ENCODE results near the gene SPAG8.
A peak's percentile ranks its signal among the peaks of the same experiment; 100 is the strongest.

Gene SPAG8

GRCh38 chr9:35810122-35810521 is 1.9 kb downstream of the SPAG8 start:
- DNase-seq (ENCODE audit: low read depth), result no peak

GRCh38 chr9:35808433-35808832 is 3.6 kb downstream of the SPAG8 start:
- no peak for DNase-seq (ENCODE audit: low read depth)

GRCh38 chr9:35806101-35806500 is 6.0 kb downstream of the SPAG8 start:
- DNase-seq (ENCODE audit: low read depth), result no peak

GRCh38 chr9:35801328-35802128 is 10.5 kb downstream of the SPAG8 start:
- no peak for DNase-seq (ENCODE audit: low read depth)

GRCh38 chr9:35800530-35800929 is 11.5 kb downstream of the SPAG8 start:
- DNase-seq (ENCODE audit: low read depth), result no peak

DNA sequence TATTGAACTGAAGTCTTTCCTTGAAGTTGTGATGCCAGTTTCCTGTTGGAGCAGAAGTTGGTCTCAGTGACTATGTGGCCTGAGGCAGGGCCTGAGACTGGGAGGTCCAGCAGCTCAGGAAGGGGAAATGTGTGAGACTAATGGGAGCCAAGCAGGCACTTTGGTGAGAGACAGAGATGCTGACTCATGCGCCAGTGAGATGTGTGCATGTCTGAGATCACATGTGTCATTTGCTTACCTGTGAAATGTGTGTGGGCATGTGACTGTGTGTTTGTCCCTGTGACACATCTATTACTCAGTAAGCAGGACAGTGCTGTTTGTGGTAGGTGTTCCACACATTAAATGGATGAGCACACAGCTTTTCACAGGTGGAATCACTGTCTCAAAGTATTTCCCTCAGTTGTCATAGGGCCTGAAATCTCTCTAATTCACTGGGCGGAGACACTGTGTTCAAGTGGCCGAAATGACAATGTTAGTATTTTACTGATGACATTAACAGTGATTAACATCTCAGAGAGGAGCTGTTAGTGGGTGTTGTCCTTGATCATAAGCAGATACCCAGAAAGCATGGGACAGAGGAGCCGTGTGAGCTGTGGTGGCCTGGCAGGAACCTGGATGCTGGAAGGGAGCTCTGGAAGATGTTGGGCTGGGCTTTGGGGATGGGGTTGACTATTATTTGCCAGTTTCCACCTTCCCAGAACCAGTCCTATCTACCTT is 13.2 kb downstream of the SPAG8 start:
- DNase-seq (ENCODE audit: low read depth), result no peak

GRCh38 chr9:35797311-35798109 is 14.6 kb downstream of the SPAG8 start:
- no peak for DNase-seq (ENCODE audit: low read depth)

GRCh38 chr9:35795695-35796094 is 16.4 kb downstream of the SPAG8 start:
- DNase-seq (ENCODE audit: low read depth), result no peak

- DNase-seq (ENCODE audit: low read depth), result no peak
Observed at GRCh38 chr9:35793461-35793860, 18.6 kb downstream of the SPAG8 start.

DNA sequence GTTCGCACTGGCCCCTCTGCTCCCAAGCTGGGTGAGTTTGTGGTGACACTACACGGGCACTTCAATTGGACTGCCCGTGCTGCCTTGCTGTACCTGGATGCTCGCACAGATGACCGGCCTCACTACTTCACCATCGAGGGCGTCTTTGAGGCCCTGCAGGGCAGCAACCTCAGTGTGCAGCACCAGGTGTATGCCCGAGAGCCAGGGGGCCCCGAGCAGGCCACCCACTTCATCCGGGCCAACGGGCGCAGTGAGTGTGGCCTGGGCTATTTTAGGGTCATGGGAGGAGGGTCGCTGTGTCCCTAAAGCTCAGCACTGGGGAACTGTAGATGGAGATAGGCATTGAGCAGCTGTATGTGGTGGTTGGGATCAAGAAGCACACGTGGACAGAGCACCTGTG is 19.2 kb downstream of the SPAG8 start:
- no peak for DNase-seq (ENCODE audit: low read depth)

GRCh38 chr9:35792024-35792813 is 19.8 kb downstream of the SPAG8 start:
- DNase-seq (ENCODE audit: low read depth), result no peak

GRCh38 chr9:35791297-35791921 is 20.7 kb downstream of the SPAG8 start, which contains the start of gene NPR2:
NPR2 (plus strand) TSS chr9:35791591; CDS start chr9:35792409, 818 bp downstream.
- no peak for DNase-seq (ENCODE audit: low read depth)

GRCh38 chr9:35790385-35791296 is 21.4 kb downstream of the SPAG8 start:
- peak; percentile 25 for DNase-seq (ENCODE audit: low read depth)

DNA sequence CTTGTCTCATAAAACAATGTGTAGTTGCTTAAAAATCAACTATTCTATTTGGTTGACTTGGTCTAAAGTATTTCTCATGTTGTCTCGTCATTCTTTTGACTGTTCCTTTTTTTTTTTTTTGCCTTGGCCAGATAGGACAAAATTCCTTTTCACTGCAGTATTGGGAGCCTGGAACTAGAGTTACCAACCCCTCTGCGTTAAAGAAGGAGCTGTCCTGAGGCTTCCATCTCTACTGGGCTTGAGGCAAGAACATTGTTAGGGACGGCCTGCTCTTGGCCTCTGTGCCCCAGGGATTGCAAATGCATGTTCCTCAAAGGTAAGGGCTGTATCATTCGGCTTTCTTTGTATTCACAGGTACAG is 22.1 kb downstream of the SPAG8 start:
- DNase-seq (ENCODE audit: low read depth), result no peak

DNA sequence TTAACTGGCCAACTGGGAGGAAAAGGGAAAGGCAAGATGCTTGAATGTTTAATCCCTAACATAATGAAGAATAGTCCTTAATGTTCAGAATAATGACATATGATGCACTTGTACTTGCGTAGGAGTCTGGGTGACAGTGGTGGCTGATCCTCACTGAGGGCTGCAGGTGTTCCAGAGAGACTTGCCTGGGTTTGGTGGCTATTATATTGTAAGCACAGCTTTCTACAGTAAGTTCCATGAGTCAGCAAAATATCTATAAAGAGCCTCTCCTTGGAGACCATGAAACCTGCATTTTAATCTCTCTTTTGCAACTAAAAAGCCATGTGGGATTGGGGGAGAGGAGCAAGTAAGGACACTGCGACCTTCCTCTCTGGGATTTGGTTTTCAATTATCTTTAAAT is 22.5 kb downstream of the SPAG8 start:
- no peak for DNase-seq (ENCODE audit: low read depth)

DNA sequence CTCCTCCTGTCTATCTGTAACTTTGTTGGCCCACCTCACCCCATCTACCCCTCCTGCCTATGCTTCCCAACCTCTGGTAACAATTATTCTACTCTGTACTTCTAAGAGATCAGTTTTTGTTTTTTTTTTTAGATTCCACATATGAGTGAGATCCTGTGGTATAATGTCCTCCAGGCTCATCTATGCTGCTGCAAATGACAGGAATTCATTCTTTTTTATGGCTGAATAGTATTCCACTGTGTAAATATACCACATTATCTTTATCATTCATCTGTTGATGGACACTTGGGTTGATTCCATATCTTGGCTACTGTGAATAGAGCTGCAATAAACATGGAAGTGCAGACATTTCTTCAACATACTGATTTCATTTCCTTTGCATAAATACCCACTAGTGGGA is 28.6 kb downstream of the SPAG8 start:
- DNase-seq (ENCODE audit: low read depth), result no peak

DNA sequence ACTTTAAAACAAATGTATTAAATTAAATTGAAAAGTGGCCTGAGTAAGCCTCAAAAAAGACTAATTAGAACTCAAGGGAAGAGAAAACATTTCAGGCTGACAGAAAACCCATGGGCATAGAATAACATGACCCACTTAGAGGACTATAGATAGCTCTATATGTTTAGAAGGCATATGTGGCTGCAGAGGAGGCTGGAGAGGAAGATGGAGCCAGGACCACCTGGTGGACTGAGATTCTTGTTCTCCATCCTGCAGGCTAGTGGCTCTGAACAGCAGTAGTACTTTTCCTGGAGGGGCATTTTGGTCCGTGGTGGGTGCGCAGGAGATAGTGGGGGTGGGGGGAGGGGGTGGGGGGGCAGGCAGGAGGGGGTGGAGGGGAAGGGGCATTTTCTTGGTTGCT is 31.0 kb downstream of the SPAG8 start:
- DNase-seq (ENCODE audit: low read depth), result no peak

DNA sequence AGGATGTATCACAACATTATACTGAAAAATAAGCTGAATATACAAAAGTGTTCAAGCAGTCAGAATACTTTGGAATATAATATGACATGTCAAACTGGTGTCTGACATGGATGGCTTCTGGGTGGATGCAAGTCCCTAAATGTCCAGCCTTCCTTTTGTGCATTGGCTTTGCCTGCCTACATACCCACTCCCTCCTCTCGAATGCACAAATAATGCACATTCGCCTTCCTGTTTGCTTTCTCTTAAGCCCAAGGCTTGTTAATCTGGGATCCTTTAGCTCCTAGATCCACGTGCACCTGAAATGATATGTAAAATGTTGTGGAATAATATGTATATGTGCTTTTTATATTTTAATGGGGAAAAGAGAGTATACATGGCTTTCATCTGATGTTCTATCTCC is 33.6 kb downstream of the SPAG8 start:
- DNase-seq (ENCODE audit: low read depth), result no peak

DNA sequence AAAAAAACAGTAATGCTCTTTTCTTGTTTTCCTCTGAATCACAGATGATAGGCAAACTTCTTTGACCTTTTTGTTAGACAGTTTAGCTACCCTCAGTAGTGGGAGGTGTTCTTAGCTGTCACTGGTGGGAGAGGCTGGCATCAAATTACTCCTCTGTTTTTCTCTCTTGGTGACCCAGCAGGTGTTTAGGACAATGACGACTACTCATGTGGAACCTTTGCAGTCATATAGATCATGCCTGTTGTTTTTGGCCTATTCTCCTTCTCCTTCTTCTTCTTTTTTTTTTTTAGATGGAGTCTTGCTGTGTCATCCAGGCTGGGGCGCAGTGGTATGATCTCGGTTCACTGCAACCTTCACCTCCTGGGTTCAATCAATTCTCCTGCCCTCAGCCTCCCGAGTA is 36.0 kb downstream of the SPAG8 start:
- no peak for DNase-seq (ENCODE audit: low read depth)

- no peak for DNase-seq (ENCODE audit: low read depth)
Observed at GRCh38 chr9:35774907-35775635, 37.0 kb downstream of the SPAG8 start.
